K562 (cell line): ENCODE results near the gene HYI. TPM values are rescaled to one million over a fixed set of nuclear protein-coding genes. Genes with fewer than 3 reads are reported as not detected.

ENCODE experiments used
- ATAC-seq: fragments of 200-7000 bp; cut with Tn5 transposase; 3 replicates; pipeline ENCODE4 v1.9.1; 2020; ENCODE audit warnings: moderate library complexity
- BruUV-seq: library from RNA; stranded (reverse); fragments of 400-500 nt; replicated peaks from 2 replicates; lab custom pipeline; 2021; lab: Mats Ljungman, UMichigan
- CTCF ChIA-PET: fragments of 300-600 bp; formaldehyde crosslinking; extraction: SDS; loops from one replicate; lab custom pipeline; 2021; ENCODE audit warnings: low intra/inter-chr PET ratio; lab: Yijun Ruan, JAX
- POLR2A ChIA-PET: fragments of 300-600, 350-650 bp; sonication (Branson Sonifier 250); formaldehyde crosslinking; extraction: SDS; loops from one replicate; lab custom pipeline; 2021; ENCODE audit warnings: antibody characterized with exemption, inconsistent platforms; lab: Yijun Ruan, JAX
- DNase-seq, 4 experiments: peaks; one replicate each; pipeline versions ENCODE4 v3.0.0 to v3.0.0-alpha.2; 2011 to 2018; ENCODE audit warnings: low spot score in 3 of 4, mixed read lengths in 3 of 4; ENCODE audit errors: extremely low read depth in 1 of 4
- FAIRE-seq: peaks from 2 replicates; lab custom pipeline; 2011; peaks lifted over from hg19 to GRCh38; lab: Jason Lieb, UNC
- H2AFZ ChIP-seq: 2 replicates; pipeline ENCODE4 v1.6.0; 2011; ENCODE audit warnings: low read depth, low read length, control low read depth, inconsistent platforms
- H3K27ac ChIP-seq: fragments of 200-600 bp; 3 replicates; pipeline ENCODE4 v1.8.0; 2011; ENCODE audit warnings: low read depth, mild to moderate bottlenecking, control low read depth, inconsistent platforms, low read length, moderate library complexity, mixed read lengths; ENCODE audit errors: extremely low read depth
- H3K27me3 ChIP-seq, 2 experiments: fragments of 300-600 bp in 1 of 2; 2 replicates in 1 of 2; 3 replicates in 1 of 2; pipeline versions ENCODE4 v1.6.0 to v1.8.0; 2011; ENCODE audit warnings: inconsistent platforms in 2 of 2, low read length in 2 of 2, mild to moderate bottlenecking in 1 of 2, mixed read lengths in 1 of 2, moderate library complexity in 1 of 2; ENCODE audit not compliant: control insufficient read depth in 2 of 2, insufficient read depth in 2 of 2
- H3K36me3 ChIP-seq: fragments of 300-600 bp; 3 replicates; pipeline ENCODE4 v1.8.0; 2011; ENCODE audit warnings: mild to moderate bottlenecking, low read length, inconsistent platforms; ENCODE audit not compliant: control insufficient read depth, insufficient read depth
- H3K4me1 ChIP-seq, 2 experiments: fragments of 200-600 bp in 1 of 2; replicated peaks in 1 of 2; 2 replicates in 1 of 2; 3 replicates in 1 of 2; pipeline versions ENCODE4 v1.5.1 to v1.8.0; 2011; ENCODE audit warnings: inconsistent platforms in 2 of 2, low read length in 2 of 2, mild to moderate bottlenecking in 1 of 2, mixed read lengths in 1 of 2, moderate library complexity in 1 of 2; ENCODE audit not compliant: control insufficient read depth in 2 of 2, insufficient read depth in 2 of 2
- H3K4me2 ChIP-seq: 2 replicates; pipeline ENCODE4 v1.6.1; 2011; ENCODE audit warnings: low read length, control low read depth, inconsistent platforms, mixed read lengths; ENCODE audit not compliant: insufficient read depth
- H3K4me3 ChIP-seq: fragments of 200-600 bp; sonication (generic), shearing (Covaris generic); 2 replicates; pipeline ENCODE4 v1.5.1; 2016; ENCODE audit warnings: control low read depth, inconsistent platforms
- H3K79me2 ChIP-seq: fragments of 200-600 bp; 3 replicates; pipeline ENCODE4 v1.8.0; 2011; ENCODE audit warnings: low read length, inconsistent platforms; ENCODE audit not compliant: control insufficient read depth, insufficient read depth
- H3K9ac ChIP-seq, 2 experiments: 2 replicates each; pipeline versions ENCODE4 v1.6.0 to v1.6.1; 2011; ENCODE audit warnings: low read depth in 2 of 2, low read length in 2 of 2, control low read depth in 1 of 2, inconsistent platforms in 1 of 2, mild to moderate bottlenecking in 1 of 2, mixed read lengths in 1 of 2; ENCODE audit not compliant: insufficient read depth in 1 of 2
- H3K9me1 ChIP-seq: one replicate; pipeline ENCODE4 v1.6.0; 2011; ENCODE audit warnings: inconsistent platforms, mild to moderate bottlenecking, low read length, moderate library complexity; ENCODE audit not compliant: control insufficient read depth, insufficient read depth
- H3K9me3 ChIP-seq: replicated peaks from 2 replicates; pipeline ENCODE4 v1.5.1; 2011; ENCODE audit warnings: low read depth, low read length, inconsistent platforms; ENCODE audit not compliant: control insufficient read depth, insufficient read depth
- H4K20me1 ChIP-seq: replicated peaks from 2 replicates; pipeline ENCODE4 v1.6.1; 2011; ENCODE audit warnings: low read length, inconsistent platforms, mixed read lengths; ENCODE audit not compliant: control insufficient read depth, insufficient read depth
- CC2D1A ChIP-seq: fragments of 450-650 bp; IDR thresholded peaks from 2 replicates; pipeline ENCODE4 v1.6.1; 2017; ENCODE audit warnings: mild to moderate bottlenecking
- ETV5 ChIP-seq: sonication (generic); formaldehyde crosslinking; IDR thresholded peaks from 2 replicates; pipeline ENCODE4 v1.4.0; 2020; ENCODE audit warnings: low read depth, mild to moderate bottlenecking, missing genetic modification reagents
- HMG20B ChIP-seq: fragments of 250-450 bp; sonication (Bioruptor Pico); IDR thresholded peaks from 2 replicates; pipeline ENCODE4 v1.5.0; 2021; ENCODE audit warnings: mild to moderate bottlenecking
- NFRKB ChIP-seq: fragments of 450-650 bp; IDR thresholded peaks from 2 replicates; pipeline ENCODE4 v1.6.1; 2016; ENCODE audit warnings: low read depth
- TAF9B ChIP-seq: fragments of 450-650 bp; IDR thresholded peaks from 2 replicates; pipeline ENCODE4 v1.6.1; 2018; ENCODE audit warnings: mild to moderate bottlenecking; ENCODE audit not compliant: partially characterized antibody
- TCF7 ChIP-seq: sonication (generic); IDR thresholded peaks from 2 replicates; pipeline ENCODE4 v1.6.1; 2016; ENCODE audit warnings: antibody characterized with exemption, borderline replicate concordance
- ZNF780A ChIP-seq: fragments of 250-450 bp; sonication (Bioruptor Pico); IDR thresholded peaks from 2 replicates; pipeline ENCODE4 v1.5.0; 2021; ENCODE audit warnings: mild to moderate bottlenecking
- WGBS: fragments of 100-300 bp; shearing (Covaris generic); methylation state at CpG from one replicate; pipeline ENCODE4 v1.1.6; 2016; ENCODE audit warnings: low coverage, mixed read lengths; ENCODE audit not compliant: insufficient coverage; ENCODE audit errors: missing lambda C conversion rate; 5-methylcytosine and 5-hydroxymethylcytosine counted together
- in situ Hi-C: fragments of 300-500 bp; cut with MboI; formaldehyde crosslinking; loops from 4 replicates; pipeline ENCODE4 v1.15.0; 2018; ENCODE audit warnings: inconsistent platforms, mixed read lengths
- intact Hi-C: fragments of 100-400 bp; cut with micrococcal nuclease; formaldehyde crosslinking; loops from 2 replicates; pipeline ENCODE4 v1.14.2; 2022
- polyA plus RNA-seq, 8 experiments: library from polyadenylated mRNA; depleted of rRNA in 4 of 8; stranded (reverse) in 5 of 8; unstranded in 3 of 8; fragments of >200 nt; fragmentation: Nextera tagmentation in 2 of 8; fragmentation: Illumina TruSeq in 1 of 8; extraction: Ambion mirVana in 2 of 8; extraction: Trizol in 1 of 8; gene quantifications; 2 replicates each; pipeline versions ENCODE4 v1.2.1 to v1.2.3, GENCODE V29; 2011 to 2014; ENCODE audit warnings: inconsistent platforms in 1 of 8, missing spikeins in 1 of 8
- total RNA-seq, 7 experiments: library from RNA; depleted of rRNA in 6 of 7; stranded (reverse); fragments of >200 nt in 6 of 7; fragmentation: Illumina TruSeq in 2 of 7; extraction: Trizol in 2 of 7; gene quantifications; 2 replicates each; pipeline versions ENCODE4 v1.2.1 to v1.2.3, GENCODE V29; 2011 to 2021; ENCODE audit warnings: low replicate concordance in 1 of 7
- TF ChIP-seq, protein P1 (sequence below): fragments of 450-650 bp; IDR thresholded peaks from 2 replicates; pipeline ENCODE4 v1.6.1; 2016; ENCODE audit warnings: mild to moderate bottlenecking
- TF ChIP-seq, protein P2 (sequence below): fragments of 450-650 bp; formaldehyde crosslinking; IDR thresholded peaks from 2 replicates; pipeline ENCODE4 v1.4.0; 2020; ENCODE audit warnings: mild to moderate bottlenecking, moderate library complexity
- TF ChIP-seq, protein P3 (sequence below), 3 experiments: IDR thresholded peaks in 2 of 3; conservative IDR thresholded peaks in 1 of 3; 2 replicates each; pipeline ENCODE4 v1.5.1; 2011 to 2012; ENCODE audit warnings: low read length in 3 of 3, mild to moderate bottlenecking in 3 of 3, control low read depth in 2 of 3, improper control_type of control experiment in 1 of 3, inconsistent platforms in 1 of 3, low read depth in 1 of 3, mixed read lengths in 1 of 3, moderate library complexity in 1 of 3; ENCODE audit not compliant: insufficient read depth in 2 of 3

The HYI gene
- total and polyA plus RNA-seq, 9 of the 15 experiments (the other 6 are each of a cell fraction or from before 2014, with no cell fraction given): 0.04 to 4.1 (median 1.4) TPM; not detected in 1

DNA sequence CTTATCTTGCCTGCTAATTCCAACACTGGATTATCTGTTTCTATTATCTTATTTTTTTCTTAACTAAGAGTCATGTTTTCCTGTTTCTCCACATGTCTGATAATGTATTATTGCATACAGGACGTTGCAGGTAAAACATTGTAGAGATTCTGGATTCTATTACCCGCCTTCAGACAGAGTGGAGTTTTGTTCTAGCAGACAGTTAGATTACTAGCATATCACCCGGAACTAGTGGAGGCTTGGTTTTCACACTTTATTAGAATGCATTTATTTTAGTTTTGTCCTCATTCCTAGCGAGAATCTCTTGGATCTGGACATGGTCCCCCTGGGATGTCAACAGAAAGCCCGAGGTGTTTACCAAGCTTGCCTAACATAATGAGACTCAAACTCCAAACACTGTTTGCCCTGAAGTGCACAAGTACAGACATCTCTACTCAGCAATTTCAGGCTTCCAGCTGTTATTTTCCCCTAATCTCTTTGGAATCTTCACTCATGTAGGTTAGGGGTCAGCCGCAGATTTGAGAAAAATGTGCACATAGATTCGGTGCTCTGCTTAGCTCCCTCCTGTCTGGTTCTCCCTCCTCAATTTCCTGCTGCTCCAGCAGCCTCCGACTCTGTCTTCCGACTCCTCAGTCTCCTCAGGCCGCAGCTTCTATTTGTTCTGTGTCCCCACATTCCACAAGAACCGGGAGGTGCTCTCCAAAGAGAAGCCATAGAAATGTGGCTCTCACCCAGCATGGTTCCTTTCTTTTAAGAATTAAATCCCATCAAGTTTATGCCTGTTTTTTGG, 40.1 kb upstream of the HYI start:
- H4K20me1 ChIP-seq: no peaks in the 10 kb centered on the region
- no peaks in the 10 kb centered on the region for H3K79me2 ChIP-seq
- peaks cover 2% of the 10 kb centered on the region; the same call in 1 of the 2 replicates for H3K9me3 ChIP-seq
- no peak for DNase-seq
- WGBS: 2% methylated on average over 11 of the region's 11 CpGs
- no peak overlapping the region for H3K9ac ChIP-seq
- H3K27ac ChIP-seq: no peak overlapping the region
- no peaks in the 10 kb centered on the region for H3K36me3 ChIP-seq
- no peak overlapping the region for H3K4me2 ChIP-seq
- no peak for FAIRE-seq
- ChIA-PET CTCF (no interaction called here), POLR2A (no interaction called here)
- intact Hi-C loops: no loop called here
- no peak overlapping the region for H2AFZ ChIP-seq
- H3K4me3 ChIP-seq: no peak overlapping the region
- in situ Hi-C loops: no loop called here
- TF ChIP-seq CC2D1A: no peak
- no peak for TF ChIP-seq ZNF780A (CRISPR knock-in tag)
- TF ChIP-seq TCF7: no peak
- TF ChIP-seq, protein P1, sequence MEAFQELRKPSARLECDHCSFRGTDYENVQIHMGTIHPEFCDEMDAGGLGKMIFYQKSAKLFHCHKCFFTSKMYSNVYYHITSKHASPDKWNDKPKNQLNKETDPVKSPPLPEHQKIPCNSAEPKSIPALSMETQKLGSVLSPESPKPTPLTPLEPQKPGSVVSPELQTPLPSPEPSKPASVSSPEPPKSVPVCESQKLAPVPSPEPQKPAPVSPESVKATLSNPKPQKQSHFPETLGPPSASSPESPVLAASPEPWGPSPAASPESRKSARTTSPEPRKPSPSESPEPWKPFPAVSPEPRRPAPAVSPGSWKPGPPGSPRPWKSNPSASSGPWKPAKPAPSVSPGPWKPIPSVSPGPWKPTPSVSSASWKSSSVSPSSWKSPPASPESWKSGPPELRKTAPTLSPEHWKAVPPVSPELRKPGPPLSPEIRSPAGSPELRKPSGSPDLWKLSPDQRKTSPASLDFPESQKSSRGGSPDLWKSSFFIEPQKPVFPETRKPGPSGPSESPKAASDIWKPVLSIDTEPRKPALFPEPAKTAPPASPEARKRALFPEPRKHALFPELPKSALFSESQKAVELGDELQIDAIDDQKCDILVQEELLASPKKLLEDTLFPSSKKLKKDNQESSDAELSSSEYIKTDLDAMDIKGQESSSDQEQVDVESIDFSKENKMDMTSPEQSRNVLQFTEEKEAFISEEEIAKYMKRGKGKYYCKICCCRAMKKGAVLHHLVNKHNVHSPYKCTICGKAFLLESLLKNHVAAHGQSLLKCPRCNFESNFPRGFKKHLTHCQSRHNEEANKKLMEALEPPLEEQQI: no peak
- TF ChIP-seq, protein P2, sequence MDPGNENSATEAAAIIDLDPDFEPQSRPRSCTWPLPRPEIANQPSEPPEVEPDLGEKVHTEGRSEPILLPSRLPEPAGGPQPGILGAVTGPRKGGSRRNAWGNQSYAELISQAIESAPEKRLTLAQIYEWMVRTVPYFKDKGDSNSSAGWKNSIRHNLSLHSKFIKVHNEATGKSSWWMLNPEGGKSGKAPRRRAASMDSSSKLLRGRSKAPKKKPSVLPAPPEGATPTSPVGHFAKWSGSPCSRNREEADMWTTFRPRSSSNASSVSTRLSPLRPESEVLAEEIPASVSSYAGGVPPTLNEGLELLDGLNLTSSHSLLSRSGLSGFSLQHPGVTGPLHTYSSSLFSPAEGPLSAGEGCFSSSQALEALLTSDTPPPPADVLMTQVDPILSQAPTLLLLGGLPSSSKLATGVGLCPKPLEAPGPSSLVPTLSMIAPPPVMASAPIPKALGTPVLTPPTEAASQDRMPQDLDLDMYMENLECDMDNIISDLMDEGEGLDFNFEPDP (CRISPR knock-in tag): no peak
- no peak for TF ChIP-seq TAF9B
- TF ChIP-seq HMG20B: no peak
- TF ChIP-seq ETV5 (CRISPR knock-in tag): no peak
- TF ChIP-seq NFRKB: no peak
- TF ChIP-seq, protein P3, sequence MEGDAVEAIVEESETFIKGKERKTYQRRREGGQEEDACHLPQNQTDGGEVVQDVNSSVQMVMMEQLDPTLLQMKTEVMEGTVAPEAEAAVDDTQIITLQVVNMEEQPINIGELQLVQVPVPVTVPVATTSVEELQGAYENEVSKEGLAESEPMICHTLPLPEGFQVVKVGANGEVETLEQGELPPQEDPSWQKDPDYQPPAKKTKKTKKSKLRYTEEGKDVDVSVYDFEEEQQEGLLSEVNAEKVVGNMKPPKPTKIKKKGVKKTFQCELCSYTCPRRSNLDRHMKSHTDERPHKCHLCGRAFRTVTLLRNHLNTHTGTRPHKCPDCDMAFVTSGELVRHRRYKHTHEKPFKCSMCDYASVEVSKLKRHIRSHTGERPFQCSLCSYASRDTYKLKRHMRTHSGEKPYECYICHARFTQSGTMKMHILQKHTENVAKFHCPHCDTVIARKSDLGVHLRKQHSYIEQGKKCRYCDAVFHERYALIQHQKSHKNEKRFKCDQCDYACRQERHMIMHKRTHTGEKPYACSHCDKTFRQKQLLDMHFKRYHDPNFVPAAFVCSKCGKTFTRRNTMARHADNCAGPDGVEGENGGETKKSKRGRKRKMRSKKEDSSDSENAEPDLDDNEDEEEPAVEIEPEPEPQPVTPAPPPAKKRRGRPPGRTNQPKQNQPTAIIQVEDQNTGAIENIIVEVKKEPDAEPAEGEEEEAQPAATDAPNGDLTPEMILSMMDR (IDR thresholded peaks at IDR 0.05 in 2 of 3, conservative IDR thresholded peaks at IDR 0.05 in 1 of 3; ENCODE audit: insufficient read depth in 2 of 3, low read depth in 1 of 3, low read length in 3 of 3): no peak
- ATAC-seq: no peak
- no TSS peak for BruUV-seq
- H3K9me1 ChIP-seq: no peaks in the 10 kb centered on the region
- peaks cover 0 to 13% of the 10 kb centered on the region in 2 experiments; a peak in 1 of 5 replicates for H3K27me3 ChIP-seq
- H3K4me1 ChIP-seq: peaks cover 0 to 4% of the 10 kb centered on the region in 2 experiments; a peak in 1 of 5 replicates
